GM23338 (cell line): ENCODE results near the gene PLD1. TPM values are rescaled to one million over a fixed set of nuclear protein-coding genes. Genes with fewer than 3 reads are reported as not detected.
A peak's percentile ranks its signal among the peaks of the same experiment; 100 is the strongest.
"Not testable (repeated sequence)": the region's sequence is repeated elsewhere in the genome, so short reads cannot be mapped to it uniquely, and the experiment has no call there.

Experiments
- ATAC-seq: fragments of 200-7000 bp; cut with Tn5 transposase; 3 replicates; pipeline ENCODE4 v1.9.1; 2020
- DNase-seq: peaks from one replicate; pipeline ENCODE4 v3.0.0-alpha.2; 2015; ENCODE audit warnings: low spot score
- H2AFZ ChIP-seq: fragments of 200-600 bp; sonication (generic); 2 replicates; pipeline ENCODE4 v1.8.0; 2016; ENCODE audit warnings: antibody characterized with exemption, mild to moderate bottlenecking, moderate library complexity
- H3F3A ChIP-seq: fragments of 200-600 bp; sonication (generic); replicated peaks from 2 replicates; pipeline ENCODE4 v1.8.0; 2017; ENCODE audit warnings: antibody characterized with exemption, mixed run types, low read depth
- H3K27ac ChIP-seq: fragments of 200-600 bp; sonication (generic); 2 replicates; pipeline ENCODE4 v1.6.1; 2016; ENCODE audit warnings: low read depth
- H3K27me3 ChIP-seq: fragments of 200-600 bp; sonication (generic); 2 replicates; pipeline ENCODE4 v1.8.0; 2016; ENCODE audit warnings: mild to moderate bottlenecking, mixed run types, moderate library complexity; ENCODE audit not compliant: insufficient read depth
- H3K36me3 ChIP-seq: fragments of 200-600 bp; sonication (generic); 2 replicates; pipeline ENCODE4 v1.8.0; 2016; ENCODE audit warnings: mild to moderate bottlenecking; ENCODE audit not compliant: insufficient read depth
- H3K4me1 ChIP-seq: fragments of 200-600 bp; sonication (generic); 2 replicates; pipeline ENCODE4 v1.8.0; 2016; ENCODE audit warnings: mild to moderate bottlenecking, moderate library complexity; ENCODE audit not compliant: insufficient read depth
- H3K4me2 ChIP-seq: fragments of 200-600 bp; sonication (generic); 2 replicates; pipeline ENCODE4 v1.7.1; 2017; ENCODE audit warnings: mixed run types
- H3K4me3 ChIP-seq: fragments of 200-600 bp; sonication (generic); 2 replicates; pipeline ENCODE4 v1.6.1; 2016; ENCODE audit warnings: mixed run types
- H3K79me2 ChIP-seq: fragments of 200-600 bp; sonication (generic); replicated peaks from 2 replicates; pipeline ENCODE4 v1.8.0; 2017; ENCODE audit warnings: mild to moderate bottlenecking; ENCODE audit not compliant: insufficient read depth
- H3K9me2 ChIP-seq: fragments of 200-600 bp; sonication (generic); 2 replicates; pipeline ENCODE4 v1.8.0; 2017; ENCODE audit not compliant: insufficient read depth
- H4K20me1 ChIP-seq: fragments of 200-600 bp; sonication (generic); replicated peaks from 2 replicates; pipeline ENCODE4 v1.8.0; 2017; ENCODE audit warnings: mild to moderate bottlenecking; ENCODE audit not compliant: insufficient read depth
- H3K27ac Mint-ChIP-seq: 2 replicates; pipeline ENCODE4 v1.8.0; 2020; ENCODE audit warnings: inconsistent platforms, mild to moderate bottlenecking, moderate library complexity, mixed read lengths
- H3K27me3 Mint-ChIP-seq: 3 replicates; pipeline ENCODE4 v1.8.0; 2022; ENCODE audit warnings: low read depth, mild to moderate bottlenecking, moderate library complexity, mixed read lengths, inconsistent platforms; ENCODE audit not compliant: insufficient read depth, poor library complexity
- H3K36me3 Mint-ChIP-seq: 3 replicates; pipeline ENCODE4 v1.8.0; 2021; ENCODE audit warnings: low read depth, mild to moderate bottlenecking, inconsistent platforms, moderate library complexity, mixed read lengths
- H3K4me1 Mint-ChIP-seq: 3 replicates; pipeline ENCODE4 v1.8.0; 2020; ENCODE audit warnings: mild to moderate bottlenecking, inconsistent platforms, mixed read lengths
- H3K4me3 Mint-ChIP-seq: 3 replicates; pipeline ENCODE4 v1.8.0; 2021; ENCODE audit warnings: moderate library complexity, mild to moderate bottlenecking, inconsistent platforms, mixed read lengths
- H3K9me3 Mint-ChIP-seq: 3 replicates; pipeline ENCODE4 v1.8.0; 2020; ENCODE audit warnings: moderate library complexity, mild to moderate bottlenecking, inconsistent platforms, mixed read lengths
- EZH2 ChIP-seq: fragments of 200-600 bp; sonication (generic); IDR thresholded peaks from one replicate; pipeline ENCODE4 v1.8.0; 2017; ENCODE audit warnings: antibody characterized with exemption, mild to moderate bottlenecking, low read depth; ENCODE audit not compliant: unreplicated experiment
- EZH2phosphoT487 ChIP-seq: fragments of 200-600 bp; sonication (generic); IDR thresholded peaks from one replicate; pipeline ENCODE4 v1.8.1; 2018; ENCODE audit warnings: antibody characterized with exemption; ENCODE audit not compliant: unreplicated experiment
- JUNB ChIP-seq: IDR thresholded peaks from one replicate; pipeline ENCODE4 v1.6.1; 2016; ENCODE audit warnings: antibody characterized with exemption; ENCODE audit not compliant: unreplicated experiment
- NANOG ChIP-seq: IDR thresholded peaks from 2 replicates; pipeline ENCODE4 v1.6.1; 2016; ENCODE audit warnings: antibody characterized with exemption, borderline replicate concordance
- STAT1 ChIP-seq: IDR thresholded peaks from one replicate; pipeline ENCODE4 v1.6.1; 2016; ENCODE audit warnings: antibody characterized with exemption; ENCODE audit not compliant: unreplicated experiment
- ZNF114 ChIP-seq: fragments of 250-450 bp; sonication (Bioruptor Pico); IDR thresholded peaks from 2 replicates; pipeline ENCODE4 v1.5.0; 2020; ENCODE audit warnings: mild to moderate bottlenecking, moderate library complexity
- ZNF331 ChIP-seq: fragments of 250-450 bp; sonication (Bioruptor Pico); IDR thresholded peaks from 2 replicates; pipeline ENCODE4 v1.5.0; 2020; ENCODE audit warnings: low read depth, mild to moderate bottlenecking, moderate library complexity
- polyA plus RNA-seq: library from polyadenylated mRNA; unstranded; fragments of >200 nt; fragmentation: Nextera tagmentation; extraction: Ambion mirVana; gene quantifications from 2 replicates; pipeline ENCODE4 v1.2.1, GENCODE V29; 2016
- total RNA-seq: library from RNA; depleted of rRNA; stranded (reverse); fragments of >200 nt; shearing (Covaris generic); gene quantifications from 2 replicates; pipeline ENCODE4 v1.2.3, GENCODE V29; 2014
- TF ChIP-seq, protein P1 (sequence below): fragments of 250-450 bp; sonication (Bioruptor Pico); IDR thresholded peaks from 2 replicates; pipeline ENCODE4 v1.5.0; 2020; ENCODE audit warnings: mild to moderate bottlenecking, moderate library complexity
- TF ChIP-seq, protein P2 (sequence below): IDR thresholded peaks from 2 replicates; pipeline ENCODE4 v1.6.1; 2016; ENCODE audit warnings: antibody characterized with exemption

Gene PLD1
- total and polyA plus RNA-seq, 2 experiments from 2014 or later: 1.4 to 2.2 TPM

DNA sequence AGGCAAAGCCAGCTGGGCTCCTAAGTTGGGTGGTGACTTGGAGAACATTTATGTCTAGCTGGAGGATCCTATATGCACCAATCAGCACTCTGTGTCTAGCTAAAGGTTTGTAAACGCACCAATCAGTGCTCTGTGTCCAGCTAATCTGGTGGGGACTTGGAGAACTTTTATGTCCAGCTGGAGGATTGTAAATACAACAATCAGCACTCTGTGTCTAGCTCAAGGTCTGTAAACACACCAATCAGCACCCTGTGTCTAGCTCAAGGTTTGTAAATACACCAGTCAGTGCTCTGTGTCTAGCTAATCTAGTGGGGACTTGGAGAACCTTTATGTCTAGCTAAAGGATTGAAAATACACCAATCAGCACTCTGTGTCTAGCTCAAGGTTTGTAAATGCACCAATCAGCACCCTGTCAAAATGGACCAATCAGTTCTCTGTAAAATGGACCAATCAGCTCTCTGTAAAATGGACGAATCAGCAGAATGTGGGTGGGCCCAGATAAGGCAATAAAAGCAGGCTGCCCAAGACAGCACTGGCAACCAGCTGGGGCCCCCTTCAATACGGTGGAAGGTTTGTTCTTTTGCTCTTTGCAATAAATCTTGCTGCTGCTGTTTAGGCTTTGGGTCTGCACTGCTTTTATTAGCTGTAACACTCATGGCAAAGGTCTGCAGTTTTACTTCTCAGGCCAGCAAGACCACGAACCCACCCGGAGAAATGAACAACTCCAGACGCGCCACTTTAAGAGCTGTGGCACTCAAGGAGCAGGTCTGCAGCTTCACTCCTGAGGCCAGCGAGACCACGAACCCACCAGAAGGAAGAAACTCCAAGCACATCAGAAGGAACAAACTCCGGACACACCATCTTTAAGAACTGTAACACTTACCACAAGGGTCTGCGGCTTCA, 63.7 kb downstream of the PLD1 start:
- H3K27ac ChIP-seq, DNase-seq, ATAC-seq, H3K36me3 ChIP-seq, H3K27me3 ChIP-seq, H3K9me2 ChIP-seq, H3K4me3 Mint-ChIP-seq, H3K79me2 ChIP-seq, H3F3A ChIP-seq, H4K20me1 ChIP-seq, H3K4me2 ChIP-seq, H3K27me3 Mint-ChIP-seq, H2AFZ ChIP-seq, H3K4me3 ChIP-seq: not testable (repeated sequence)
- Mint-ChIP-seq H3K36me3 (peaks cover 17% of the 10 kb centered on the region), H3K4me1 (peaks cover 30% of the 10 kb centered on the region), H3K9me3 (peaks cover 26% of the 10 kb centered on the region), H3K27ac (peak overlapping the region; percentile 13; the same call in 1 of the 2 replicates)
- peaks cover 14% of the 10 kb centered on the region; the same call in 1 of the 2 replicates for H3K4me1 ChIP-seq

DNA sequence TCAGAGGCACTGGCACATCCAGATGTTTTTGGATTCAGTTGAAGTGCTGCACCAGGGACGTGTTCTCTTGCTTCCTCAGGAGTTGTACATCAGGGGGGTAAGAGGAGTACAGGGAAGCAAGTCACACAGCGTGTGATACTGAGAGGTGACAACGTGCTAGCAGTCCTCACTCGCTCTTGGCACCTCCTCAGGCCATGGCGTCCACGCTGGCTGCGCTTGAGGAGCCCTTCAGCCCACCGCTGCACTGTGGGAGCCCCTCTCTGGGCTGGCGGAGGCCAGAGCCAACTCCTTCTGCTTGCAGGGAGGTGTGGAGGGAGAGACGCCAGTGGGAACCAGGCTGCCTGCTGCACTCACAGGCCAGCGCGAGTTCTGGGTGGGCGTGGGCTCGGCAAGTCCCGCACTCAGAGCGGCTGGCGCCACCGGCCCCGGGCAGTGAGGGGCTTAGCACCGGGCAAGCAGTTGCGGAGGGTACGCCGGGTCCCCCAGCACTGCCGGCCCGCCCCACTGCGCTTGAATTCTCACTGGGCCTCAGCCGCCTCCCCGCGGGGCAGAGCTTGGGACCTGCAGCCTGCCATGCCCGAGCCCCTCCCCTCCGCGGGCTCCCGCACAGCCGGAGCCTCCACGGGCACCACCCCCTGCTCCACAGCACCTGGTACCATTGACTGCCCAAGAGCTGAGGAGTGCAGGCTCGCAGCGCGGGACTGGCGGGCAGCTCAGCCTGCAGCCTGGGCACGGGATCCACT, 64.5 kb downstream of the PLD1 start:
- TF ChIP-seq, protein P1, sequence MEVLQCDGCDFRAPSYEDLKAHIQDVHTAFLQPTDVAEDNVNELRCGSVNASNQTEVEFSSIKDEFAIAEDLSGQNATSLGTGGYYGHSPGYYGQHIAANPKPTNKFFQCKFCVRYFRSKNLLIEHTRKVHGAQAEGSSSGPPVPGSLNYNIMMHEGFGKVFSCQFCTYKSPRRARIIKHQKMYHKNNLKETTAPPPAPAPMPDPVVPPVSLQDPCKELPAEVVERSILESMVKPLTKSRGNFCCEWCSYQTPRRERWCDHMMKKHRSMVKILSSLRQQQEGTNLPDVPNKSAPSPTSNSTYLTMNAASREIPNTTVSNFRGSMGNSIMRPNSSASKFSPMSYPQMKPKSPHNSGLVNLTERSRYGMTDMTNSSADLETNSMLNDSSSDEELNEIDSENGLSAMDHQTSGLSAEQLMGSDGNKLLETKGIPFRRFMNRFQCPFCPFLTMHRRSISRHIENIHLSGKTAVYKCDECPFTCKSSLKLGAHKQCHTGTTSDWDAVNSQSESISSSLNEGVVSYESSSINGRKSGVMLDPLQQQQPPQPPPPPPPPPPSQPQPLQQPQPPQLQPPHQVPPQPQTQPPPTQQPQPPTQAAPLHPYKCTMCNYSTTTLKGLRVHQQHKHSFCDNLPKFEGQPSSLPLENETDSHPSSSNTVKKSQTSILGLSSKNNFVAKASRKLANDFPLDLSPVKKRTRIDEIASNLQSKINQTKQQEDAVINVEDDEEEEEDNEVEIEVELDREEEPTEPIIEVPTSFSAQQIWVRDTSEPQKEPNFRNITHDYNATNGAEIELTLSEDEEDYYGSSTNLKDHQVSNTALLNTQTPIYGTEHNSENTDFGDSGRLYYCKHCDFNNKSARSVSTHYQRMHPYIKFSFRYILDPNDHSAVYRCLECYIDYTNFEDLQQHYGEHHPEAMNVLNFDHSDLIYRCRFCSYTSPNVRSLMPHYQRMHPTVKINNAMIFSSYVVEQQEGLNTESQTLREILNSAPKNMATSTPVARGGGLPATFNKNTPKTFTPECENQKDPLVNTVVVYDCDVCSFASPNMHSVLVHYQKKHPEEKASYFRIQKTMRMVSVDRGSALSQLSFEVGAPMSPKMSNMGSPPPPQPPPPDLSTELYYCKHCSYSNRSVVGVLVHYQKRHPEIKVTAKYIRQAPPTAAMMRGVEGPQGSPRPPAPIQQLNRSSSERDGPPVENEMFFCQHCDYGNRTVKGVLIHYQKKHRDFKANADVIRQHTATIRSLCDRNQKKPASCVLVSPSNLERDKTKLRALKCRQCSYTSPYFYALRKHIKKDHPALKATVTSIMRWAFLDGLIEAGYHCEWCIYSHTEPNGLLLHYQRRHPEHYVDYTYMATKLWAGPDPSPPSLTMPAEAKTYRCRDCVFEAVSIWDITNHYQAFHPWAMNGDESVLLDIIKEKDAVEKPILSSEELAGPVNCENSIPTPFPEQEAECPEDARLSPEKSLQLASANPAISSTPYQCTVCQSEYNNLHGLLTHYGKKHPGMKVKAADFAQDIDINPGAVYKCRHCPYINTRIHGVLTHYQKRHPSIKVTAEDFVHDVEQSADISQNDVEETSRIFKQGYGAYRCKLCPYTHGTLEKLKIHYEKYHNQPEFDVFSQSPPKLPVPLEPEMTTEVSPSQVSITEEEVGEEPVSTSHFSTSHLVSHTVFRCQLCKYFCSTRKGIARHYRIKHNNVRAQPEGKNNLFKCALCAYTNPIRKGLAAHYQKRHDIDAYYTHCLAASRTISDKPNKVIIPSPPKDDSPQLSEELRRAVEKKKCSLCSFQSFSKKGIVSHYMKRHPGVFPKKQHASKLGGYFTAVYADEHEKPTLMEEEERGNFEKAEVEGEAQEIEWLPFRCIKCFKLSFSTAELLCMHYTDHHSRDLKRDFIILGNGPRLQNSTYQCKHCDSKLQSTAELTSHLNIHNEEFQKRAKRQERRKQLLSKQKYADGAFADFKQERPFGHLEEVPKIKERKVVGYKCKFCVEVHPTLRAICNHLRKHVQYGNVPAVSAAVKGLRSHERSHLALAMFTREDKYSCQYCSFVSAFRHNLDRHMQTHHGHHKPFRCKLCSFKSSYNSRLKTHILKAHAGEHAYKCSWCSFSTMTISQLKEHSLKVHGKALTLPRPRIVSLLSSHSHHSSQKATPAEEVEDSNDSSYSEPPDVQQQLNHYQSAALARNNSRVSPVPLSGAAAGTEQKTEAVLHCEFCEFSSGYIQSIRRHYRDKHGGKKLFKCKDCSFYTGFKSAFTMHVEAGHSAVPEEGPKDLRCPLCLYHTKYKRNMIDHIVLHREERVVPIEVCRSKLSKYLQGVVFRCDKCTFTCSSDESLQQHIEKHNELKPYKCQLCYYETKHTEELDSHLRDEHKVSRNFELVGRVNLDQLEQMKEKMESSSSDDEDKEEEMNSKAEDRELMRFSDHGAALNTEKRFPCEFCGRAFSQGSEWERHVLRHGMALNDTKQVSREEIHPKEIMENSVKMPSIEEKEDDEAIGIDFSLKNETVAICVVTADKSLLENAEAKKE (CRISPR knock-in tag): no peak
- TF ChIP-seq NANOG (no peak), EZH2 (no peak), JUNB (no peak), STAT1 (no peak), ZNF331 (no peak), ZNF114 (CRISPR knock-in tag) (no peak), EZH2phosphoT487 (no peak)
- TF ChIP-seq, protein P2, sequence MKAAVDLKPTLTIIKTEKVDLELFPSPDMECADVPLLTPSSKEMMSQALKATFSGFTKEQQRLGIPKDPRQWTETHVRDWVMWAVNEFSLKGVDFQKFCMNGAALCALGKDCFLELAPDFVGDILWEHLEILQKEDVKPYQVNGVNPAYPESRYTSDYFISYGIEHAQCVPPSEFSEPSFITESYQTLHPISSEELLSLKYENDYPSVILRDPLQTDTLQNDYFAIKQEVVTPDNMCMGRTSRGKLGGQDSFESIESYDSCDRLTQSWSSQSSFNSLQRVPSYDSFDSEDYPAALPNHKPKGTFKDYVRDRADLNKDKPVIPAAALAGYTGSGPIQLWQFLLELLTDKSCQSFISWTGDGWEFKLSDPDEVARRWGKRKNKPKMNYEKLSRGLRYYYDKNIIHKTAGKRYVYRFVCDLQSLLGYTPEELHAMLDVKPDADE: no peak
- no peaks in the 10 kb centered on the region for H3K9me2 ChIP-seq
- H3K4me3 ChIP-seq: no peak overlapping the region
- ATAC-seq (no peak), DNase-seq (no peak)
- Mint-ChIP-seq H3K27me3 (peaks cover 2% of the 10 kb centered on the region), H3K9me3 (peaks cover 26% of the 10 kb centered on the region), H3K4me3 (no peak overlapping the region), H3K4me1 (peaks cover 30% of the 10 kb centered on the region), H3K36me3 (peaks cover 17% of the 10 kb centered on the region), H3K27ac (no peak overlapping the region)
- H4K20me1 ChIP-seq: no peaks in the 10 kb centered on the region
- H3K36me3 ChIP-seq: no peaks in the 10 kb centered on the region
- H3K4me1 ChIP-seq: peaks cover 14% of the 10 kb centered on the region; the same call in 1 of the 2 replicates
- H3K79me2 ChIP-seq: no peaks in the 10 kb centered on the region
- no peak overlapping the region for H2AFZ ChIP-seq
- H3K27ac ChIP-seq: no peak overlapping the region
- no peak overlapping the region for H3K4me2 ChIP-seq
- H3K27me3 ChIP-seq: no peaks in the 10 kb centered on the region
- no peaks in the 10 kb centered on the region for H3F3A ChIP-seq
